ENCODE measurements around the gene RFC5.

GRCh38 chr12:118055144-118055557, 38.6 kb downstream of the RFC5 start:
- TF ChIP-seq RAD21 (IDR thresholded peaks at IDR 0.05; ENCODE audit: low read depth) (peak; percentile 36; the same call in 1 of the 2 replicates), POLR2AphosphoS5 (IDR thresholded peaks at IDR 0.05; ENCODE audit: low read depth, low read length) (no peak), ATF3 (IDR thresholded peaks at IDR 0.05) (no peak), CTCF (IDR thresholded peaks at IDR 0.05 in 2 of 3, conservative IDR thresholded peaks at IDR 0.05 in 1 of 3; ENCODE audit: borderline replicate concordance in 1 of 3, insufficient read depth in 1 of 3, low read depth in 2 of 3, low read length in 2 of 3) (peak in 2 of 3 experiments; percentile 87 to 88; a peak in 5 of 6 replicates), REST (IDR thresholded peaks at IDR 0.05; ENCODE audit: low read depth) (no peak), MAX (IDR thresholded peaks at IDR 0.05) (no peak), EZH2phosphoT487 (IDR thresholded peaks at IDR 0.05; ENCODE audit: borderline replicate concordance) (no peak), SIN3A (IDR thresholded peaks at IDR 0.05; ENCODE audit: low read depth) (no peak)
